Kasumi-1 (cell line): ENCODE data around the gene SERTAD3.

Experiments
- DNase-seq, 2 experiments: peaks; one replicate each; lab custom pipeline; 2025; lab: John Stamatoyannopoulos, UW

SERTAD3 gene

GRCh38 chr19:40425450-40426287, 18.5 kb downstream of the SERTAD3 start, which contains the start of gene SERTAD1:
TSS of gene SERTAD1 (minus strand) at chr19:40425992. CDS start at chr19:40423546, 2,446 bp downstream.
- DNase-seq: peak; percentile 99

GRCh38 chr19:40424637-40425449, 19.3 kb downstream of the SERTAD3 start:
- peak; percentile 29 to 41 for DNase-seq

GRCh38 chr19:40423938-40424337, 20.2 kb downstream of the SERTAD3 start:
- no peak for DNase-seq

GRCh38 chr19:40422748-40423566, 21.2 kb downstream of the SERTAD3 start:
- DNase-seq: no peak

- DNase-seq: no peak
Measured at GRCh38 chr19:40421993-40422747, 22.0 kb downstream of the SERTAD3 start.

- DNase-seq: peak; percentile 72 to 76
Measured at GRCh38 chr19:40420766-40421765, 23.1 kb downstream of the SERTAD3 start.

- DNase-seq: no peak
Measured at GRCh38 chr19:40420451-40420765, 23.7 kb downstream of the SERTAD3 start.

- DNase-seq: no peak
Measured at GRCh38 chr19:40419780-40420179, 24.4 kb downstream of the SERTAD3 start.

- no peak for DNase-seq
Measured at GRCh38 chr19:40419066-40419612, 25.0 kb downstream of the SERTAD3 start.

GRCh38 chr19:40418040-40418439, 26.1 kb downstream of the SERTAD3 start:
- DNase-seq: no peak

- DNase-seq: no peak
Measured at GRCh38 chr19:40417643-40417981, 26.5 kb downstream of the SERTAD3 start.

- peak; percentile 15 to 21 for DNase-seq
Measured at GRCh38 chr19:40416918-40417642, 27.1 kb downstream of the SERTAD3 start.

GRCh38 chr19:40415768-40416167, 28.4 kb downstream of the SERTAD3 start:
- DNase-seq: no peak

- no peak for DNase-seq
Measured at GRCh38 chr19:40414542-40415535, 29.3 kb downstream of the SERTAD3 start.

- no peak for DNase-seq
Measured at GRCh38 chr19:40413291-40413845, 30.8 kb downstream of the SERTAD3 start, which contains the start of gene PRX. TSS of gene PRX (minus strand) at chr19:40413378. CDS start at chr19:40407932, 5,446 bp downstream.

GRCh38 chr19:40412866-40413265, 31.3 kb downstream of the SERTAD3 start:
- no peak for DNase-seq

- no peak for DNase-seq
Measured at GRCh38 chr19:40411958-40412499, 32.1 kb downstream of the SERTAD3 start.
